Left colon (tissue), 2 donors: ENCODE data around the gene STPG4. TPM values are rescaled to one million over a fixed set of nuclear protein-coding genes. Genes with fewer than 3 reads are reported as not detected.

Experiments
- ATAC-seq: fragments of 200-7000 bp; cut with Tn5 transposase; one replicate; pipeline ENCODE4 v1.9.1; 2020; ENCODE audit warnings: mild to moderate bottlenecking, moderate library complexity
- DNase-seq, 2 donors: peaks; one replicate each; pipeline ENCODE4 v3.0.0-alpha.2; 2020
- intact Hi-C, 2 donors: fragments of 100-400 bp; cut with DNase I in 1 of 2; cut with micrococcal nuclease in 1 of 2; formaldehyde crosslinking; loops; one replicate each; pipeline versions ENCODE4 v1.11.2 to v1.14.0; 2022; cut with DNase I, micrococcal nuclease
- total RNA-seq, 2 donors: library from RNA; stranded (reverse); fragmentation: NEBNext Ultra II Directional; extraction: Animal tissue kit (Norgen Biotek cat#: 25700); gene quantifications; one replicate each; pipeline ENCODE4 v1.2.1, GENCODE V29; 2021
- donor health status: DM: no; HTN: no; CAD: no.
- donor health status: DM: yes; HTN: yes; CAD: no.

The STPG4 gene
- total RNA-seq, 2 donors from 2014 or later, result 0.43 to 0.47 TPM

GRCh38 chr2:47096451-47096850, 58.7 kb downstream of the STPG4 start:
- intact Hi-C loops, result no loop called here
- ATAC-seq, result no peak
- no peak for DNase-seq

GRCh38 chr2:47095349-47096020, 59.6 kb downstream of the STPG4 start:
- intact Hi-C loops, result no loop called here
- no peak for ATAC-seq

GRCh38 chr2:47094511-47095142, 60.5 kb downstream of the STPG4 start:
- DNase-seq (no peak), ATAC-seq (no peak)
- intact Hi-C loops, result no loop called here

More at GRCh38 chr2:47095349-47096020, 59.6 kb downstream of the STPG4 start:
- no peak for DNase-seq

GRCh38 chr2:47093626-47094025, 61.5 kb downstream of the STPG4 start:
- intact Hi-C loops, result no loop called here
- ATAC-seq (no peak), DNase-seq (no peak)

GRCh38 chr2:47092465-47092864, 62.6 kb downstream of the STPG4 start:
- intact Hi-C loops, result no loop called here
- no peak for ATAC-seq
- no peak for DNase-seq

- DNase-seq (no peak), ATAC-seq (no peak)
- intact Hi-C loops, result no loop called here
These were observed 64.0 kb downstream of the STPG4 start for GRCh38 chr2:47091118-47091517.

GRCh38 chr2:47089083-47089464, 66.0 kb downstream of the STPG4 start:
- intact Hi-C loops, result no loop called here
- no peak for DNase-seq
- peak; percentile 50 for ATAC-seq

- ATAC-seq, result peak; percentile 46
- DNase-seq, result no peak
- intact Hi-C loops, result no loop called here
These were observed 66.6 kb downstream of the STPG4 start for GRCh38 chr2:47088371-47089082.

GRCh38 chr2:47087051-47087450, 68.1 kb downstream of the STPG4 start:
- no peak for ATAC-seq
- intact Hi-C loops, result no loop called here
- DNase-seq, result no peak

GRCh38 chr2:47086571-47086970, 68.5 kb downstream of the STPG4 start:
- ATAC-seq (no peak), DNase-seq (no peak)
- intact Hi-C loops, result no loop called here

- intact Hi-C loops, result no loop called here
- DNase-seq (no peak), ATAC-seq (no peak)
These were observed 69.0 kb downstream of the STPG4 start for GRCh38 chr2:47086054-47086471.

- no peak for DNase-seq
- intact Hi-C loops, result no loop called here
- no peak for ATAC-seq
These were observed 71.0 kb downstream of the STPG4 start for GRCh38 chr2:47083886-47084687.

GRCh38 chr2:47083485-47083884, 71.6 kb downstream of the STPG4 start:
- DNase-seq (no peak), ATAC-seq (no peak)
- intact Hi-C loops, result no loop called here

- DNase-seq (no peak), ATAC-seq (no peak)
- intact Hi-C loops, result no loop called here
These were observed 72.1 kb downstream of the STPG4 start for GRCh38 chr2:47083005-47083404.

GRCh38 chr2:47080888-47081301, 74.2 kb downstream of the STPG4 start:
- DNase-seq (no peak), ATAC-seq (no peak)
- intact Hi-C loops, result no loop called here

- DNase-seq (peak in 1 of 2 donors; percentile 39), ATAC-seq (peak; percentile 25)
- intact Hi-C loops, result no loop called here
These were observed 75.3 kb downstream of the STPG4 start for GRCh38 chr2:47079515-47080412.

GRCh38 chr2:47078541-47079482, 76.3 kb downstream of the STPG4 start:
- intact Hi-C loops, result no loop called here
- ATAC-seq (peak; percentile 86), DNase-seq (peak in 1 of 2 donors; percentile 59)
